HepG2 (cell line): ENCODE data around the gene HSPB7. TPM values are rescaled to one million over a fixed set of nuclear protein-coding genes. Genes with fewer than 3 reads are reported as not detected.

Experiments used
- ARID4A ChIP-seq: sonication (generic); formaldehyde crosslinking; IDR thresholded peaks from 2 replicates; pipeline ENCODE4 v1.5.0; 2020; ENCODE audit warnings: mild to moderate bottlenecking, missing genetic modification reagents, borderline replicate concordance
- CTCF ChIP-seq: sonication (generic); formaldehyde crosslinking; IDR thresholded peaks from 2 replicates; pipeline ENCODE4 v1.5.0; 2020; ENCODE audit warnings: mild to moderate bottlenecking, missing genetic modification reagents, moderate library complexity
- HES4 ChIP-seq: sonication (generic); formaldehyde crosslinking; IDR thresholded peaks from 2 replicates; pipeline ENCODE4 v1.9.0; 2021; ENCODE audit warnings: mild to moderate bottlenecking, missing genetic modification reagents, borderline replicate concordance
- HMGXB4 ChIP-seq, 2 experiments: sonication (generic) in 1 of 2; formaldehyde crosslinking in 1 of 2; IDR thresholded peaks; 2 replicates each; pipeline versions ENCODE4 v1.4.0 to v1.6.1; 2018 to 2020; ENCODE audit warnings: missing genetic modification reagents in 2 of 2, borderline replicate concordance in 1 of 2, low read depth in 1 of 2, mild to moderate bottlenecking in 1 of 2, missing biosample characterization in 1 of 2
- HNF1B ChIP-seq: sonication (generic); formaldehyde crosslinking; IDR thresholded peaks from 2 replicates; pipeline ENCODE4 v1.5.1; 2020; ENCODE audit warnings: mild to moderate bottlenecking, moderate library complexity, missing genetic modification reagents
- HNF4A ChIP-seq: sonication (generic); formaldehyde crosslinking; IDR thresholded peaks from 2 replicates; pipeline ENCODE4 v1.4.0; 2020; ENCODE audit warnings: missing genetic modification reagents
- HOXA3 ChIP-seq: sonication (generic); formaldehyde crosslinking; IDR thresholded peaks from 2 replicates; pipeline ENCODE4 v1.5.0; 2020; ENCODE audit warnings: missing genetic modification reagents
- IKZF5 ChIP-seq: IDR thresholded peaks from 2 replicates; pipeline ENCODE4 v1.6.1; 2018; ENCODE audit warnings: missing genetic modification reagents, mild to moderate bottlenecking, missing compliant biosample characterization
- MTA1 ChIP-seq: sonication (generic); formaldehyde crosslinking; IDR thresholded peaks from 2 replicates; pipeline ENCODE4 v1.4.0; 2020; ENCODE audit warnings: missing genetic modification reagents, mild to moderate bottlenecking, borderline replicate concordance
- TARDBP ChIP-seq: sonication (generic); formaldehyde crosslinking; IDR thresholded peaks from 2 replicates; pipeline ENCODE4 v1.8.0; 2022; ENCODE audit warnings: mild to moderate bottlenecking, missing genetic modification reagents
- ZBTB21 ChIP-seq: sonication (generic); formaldehyde crosslinking; IDR thresholded peaks from 2 replicates; pipeline ENCODE4 v1.4.0; 2020; ENCODE audit warnings: missing genetic modification reagents
- ZNF547 ChIP-seq: sonication (generic); formaldehyde crosslinking; IDR thresholded peaks from 2 replicates; pipeline ENCODE4 v1.5.1; 2020; ENCODE audit warnings: mild to moderate bottlenecking, missing genetic modification reagents
- ZNF563 ChIP-seq: sonication (generic); formaldehyde crosslinking; IDR thresholded peaks from 2 replicates; pipeline ENCODE4 v1.8.0; 2022; ENCODE audit warnings: mild to moderate bottlenecking, moderate library complexity, missing genetic modification reagents
- ZNF670 ChIP-seq: sonication (generic); formaldehyde crosslinking; IDR thresholded peaks from 2 replicates; pipeline ENCODE4 v1.8.0; 2022; ENCODE audit warnings: mild to moderate bottlenecking, missing genetic modification reagents, borderline replicate concordance
- ZNF720 ChIP-seq: sonication (generic); formaldehyde crosslinking; IDR thresholded peaks from 2 replicates; pipeline ENCODE4 v1.4.0; 2020; ENCODE audit warnings: missing genetic modification reagents
- ZNF788 ChIP-seq: sonication (generic); formaldehyde crosslinking; IDR thresholded peaks from 2 replicates; pipeline ENCODE4 v1.5.0; 2020; ENCODE audit warnings: mild to moderate bottlenecking, missing genetic modification reagents, borderline replicate concordance
- polyA plus RNA-seq, 8 experiments: library from polyadenylated mRNA; depleted of rRNA in 3 of 8; stranded (reverse) in 7 of 8; unstranded in 1 of 8; fragments of >200 nt; fragmentation: Illumina TruSeq in 4 of 8; extraction: Trizol in 4 of 8; gene quantifications; 2 replicates each; pipeline versions ENCODE4 v1.2.1 to v1.2.3, GENCODE V29; 2011 to 2016; ENCODE audit warnings: low read depth in 4 of 8, missing spikeins in 1 of 8, mixed read lengths in 1 of 8; ENCODE audit not compliant: insufficient read depth in 1 of 8
- total RNA-seq, 5 experiments: library from RNA; depleted of rRNA; stranded (reverse); fragments of >200 nt; fragmentation: Illumina TruSeq; extraction: Trizol; gene quantifications; 2 replicates each; pipeline ENCODE4 v1.2.3, GENCODE V29; 2016; ENCODE audit warnings: low read depth in 1 of 5

Gene HSPB7
- total and polyA plus RNA-seq, 2 of the 13 experiments (the other 11 are each of a cell fraction or from before 2014, with no cell fraction given): 0.20 TPM; not detected in 1

- TF ChIP-seq HMGXB4 (CRISPR knock-in tag; IDR thresholded peaks at IDR 0.05; ENCODE audit: borderline replicate concordance in 1 of 2, low read depth in 1 of 2) (peak in 1 of 2 experiments; percentile 53; a peak in 2 of 4 replicates), ZBTB21 (CRISPR knock-in tag) (no peak), ARID4A (CRISPR knock-in tag) (no peak), TARDBP (CRISPR knock-in tag) (0 out of 2 replicates have a peak, but pooled peaks have one; percentile 12), IKZF5 (CRISPR knock-in tag) (peak; percentile 21; the same call in 1 of the 2 replicates), HOXA3 (CRISPR knock-in tag) (peak; percentile 54), ZNF788 (CRISPR knock-in tag) (no peak), CTCF (CRISPR knock-in tag) (peak; percentile 73), HNF1B (0 out of 2 replicates have a peak, but pooled peaks have one; percentile 31), ZNF563 (no peak), ZNF670 (CRISPR knock-in tag) (peak; percentile 25; the same call in 1 of the 2 replicates), HNF4A (CRISPR knock-in tag) (no peak), ZNF547 (no peak), ZNF720 (CRISPR knock-in tag) (no peak), HES4 (CRISPR knock-in tag) (no peak), MTA1 (CRISPR knock-in tag) (0 out of 2 replicates have a peak, but pooled peaks have one; percentile 35)
Measured at GRCh38 chr1:16017461-16018303, at the start of gene HSPB7 (continued).
